Ureter (tissue), 1 donor: Measurements from ENCODE around the gene UNC45A. TPM values are rescaled to one million over a fixed set of nuclear protein-coding genes. Genes with fewer than 3 reads are reported as not detected.
A peak's percentile ranks its signal among the peaks of the same experiment; 100 is the strongest.
"Not testable (repeated sequence)": the region's sequence is repeated elsewhere in the genome, so short reads cannot be mapped to it uniquely, and the experiment has no call there.

Experiments used
- DNase-seq: peaks from one replicate; pipeline ENCODE4 v3.0.0-alpha.2; 2020; ENCODE audit warnings: low spot score
- total RNA-seq: library from RNA; stranded (reverse); gene quantifications from one replicate; pipeline ENCODE4 v1.2.4, GENCODE V29; 2023
- donor health status: DM: yes; HTN: yes; CAD: no.

The UNC45A gene, protein sequence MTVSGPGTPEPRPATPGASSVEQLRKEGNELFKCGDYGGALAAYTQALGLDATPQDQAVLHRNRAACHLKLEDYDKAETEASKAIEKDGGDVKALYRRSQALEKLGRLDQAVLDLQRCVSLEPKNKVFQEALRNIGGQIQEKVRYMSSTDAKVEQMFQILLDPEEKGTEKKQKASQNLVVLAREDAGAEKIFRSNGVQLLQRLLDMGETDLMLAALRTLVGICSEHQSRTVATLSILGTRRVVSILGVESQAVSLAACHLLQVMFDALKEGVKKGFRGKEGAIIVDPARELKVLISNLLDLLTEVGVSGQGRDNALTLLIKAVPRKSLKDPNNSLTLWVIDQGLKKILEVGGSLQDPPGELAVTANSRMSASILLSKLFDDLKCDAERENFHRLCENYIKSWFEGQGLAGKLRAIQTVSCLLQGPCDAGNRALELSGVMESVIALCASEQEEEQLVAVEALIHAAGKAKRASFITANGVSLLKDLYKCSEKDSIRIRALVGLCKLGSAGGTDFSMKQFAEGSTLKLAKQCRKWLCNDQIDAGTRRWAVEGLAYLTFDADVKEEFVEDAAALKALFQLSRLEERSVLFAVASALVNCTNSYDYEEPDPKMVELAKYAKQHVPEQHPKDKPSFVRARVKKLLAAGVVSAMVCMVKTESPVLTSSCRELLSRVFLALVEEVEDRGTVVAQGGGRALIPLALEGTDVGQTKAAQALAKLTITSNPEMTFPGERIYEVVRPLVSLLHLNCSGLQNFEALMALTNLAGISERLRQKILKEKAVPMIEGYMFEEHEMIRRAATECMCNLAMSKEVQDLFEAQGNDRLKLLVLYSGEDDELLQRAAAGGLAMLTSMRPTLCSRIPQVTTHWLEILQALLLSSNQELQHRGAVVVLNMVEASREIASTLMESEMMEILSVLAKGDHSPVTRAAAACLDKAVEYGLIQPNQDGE
- 77.0 TPM for total RNA-seq

DNA sequence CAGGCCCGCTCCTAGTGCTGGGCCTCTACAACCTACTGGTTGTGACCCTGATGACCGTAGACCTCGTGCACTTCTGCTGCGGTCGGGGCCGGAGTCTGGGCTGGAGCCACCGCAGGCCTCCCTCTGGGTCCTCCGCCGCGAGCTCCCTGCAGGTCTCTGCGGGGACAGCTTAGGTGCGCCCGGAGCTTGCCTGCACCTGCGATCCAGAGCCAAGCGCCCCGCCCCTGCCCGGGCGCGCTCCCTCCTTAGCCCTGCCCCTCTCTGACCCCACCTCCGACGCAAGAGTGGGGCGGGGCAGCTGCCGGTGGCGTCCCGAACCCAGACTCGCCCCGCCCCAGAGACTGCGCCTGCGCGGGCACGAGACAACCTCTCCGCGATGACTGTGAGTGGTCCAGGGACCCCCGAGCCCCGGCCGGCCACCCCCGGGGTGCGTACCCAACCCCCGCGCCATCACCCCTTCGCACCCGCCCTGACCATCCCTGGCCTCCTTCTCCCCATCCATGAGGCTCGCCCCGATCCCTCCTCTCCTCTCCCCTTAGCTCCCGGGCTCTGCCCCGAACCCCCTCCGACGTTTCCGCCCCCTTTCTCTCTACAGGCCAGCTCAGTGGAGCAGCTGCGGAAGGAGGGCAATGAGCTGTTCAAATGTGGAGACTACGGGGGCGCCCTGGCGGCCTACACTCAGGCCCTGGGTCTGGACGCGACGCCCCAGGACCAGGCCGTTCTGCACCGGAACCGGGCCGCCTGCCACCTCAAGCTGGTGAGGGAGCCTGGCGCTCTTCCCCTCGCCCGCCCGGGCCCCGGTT, at the start of gene UNC45A:
UNC45A (plus strand) TSS at position 337 of the 803 bp plus-strand sequence; CDS start at position 377, 40 bp downstream.
- DNase-seq = peak; percentile 94

DNA sequence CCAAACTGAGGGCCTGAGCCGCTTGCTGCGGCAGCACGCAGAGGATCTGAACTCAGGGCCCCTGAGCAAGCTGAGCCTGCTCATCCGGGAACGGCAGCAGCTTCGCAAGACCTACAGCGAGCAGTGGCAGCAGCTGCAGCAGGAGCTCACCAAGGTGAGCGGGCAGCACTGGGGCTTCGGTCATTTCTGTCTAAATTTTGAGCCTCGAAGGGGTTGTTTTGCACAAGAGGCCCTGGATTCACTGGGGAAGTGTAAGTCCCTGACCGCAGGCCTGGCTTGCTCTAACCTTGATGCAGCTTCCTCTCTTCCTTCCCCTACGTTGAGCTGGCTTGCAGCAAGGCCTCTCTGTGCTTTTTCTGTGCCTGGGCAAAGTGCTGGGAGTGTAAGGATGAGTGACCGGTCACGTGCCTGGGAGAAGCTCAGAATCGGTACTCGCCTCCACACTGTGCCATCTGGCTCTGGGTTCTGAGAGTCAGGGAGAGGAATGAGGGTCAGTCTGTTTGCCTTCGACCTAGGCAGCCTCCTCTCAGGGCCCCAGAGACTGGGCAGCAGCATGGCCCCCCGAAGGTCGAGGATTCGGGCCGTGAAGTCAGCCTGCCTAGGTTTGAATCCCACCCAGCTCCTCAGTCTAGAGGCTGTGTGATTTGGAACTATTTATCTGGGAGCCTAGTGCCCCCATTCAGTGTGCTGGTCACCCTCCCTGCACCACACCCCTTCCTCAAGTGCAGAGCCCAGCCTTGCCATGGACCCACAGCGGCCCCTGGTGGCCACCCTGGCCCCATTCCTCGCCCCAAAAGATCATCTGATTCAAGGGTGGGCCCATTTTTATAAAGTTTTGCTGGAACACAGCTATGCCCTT, 49.4 kb upstream of the UNC45A start:
- peak; percentile 81 for DNase-seq

DNA sequence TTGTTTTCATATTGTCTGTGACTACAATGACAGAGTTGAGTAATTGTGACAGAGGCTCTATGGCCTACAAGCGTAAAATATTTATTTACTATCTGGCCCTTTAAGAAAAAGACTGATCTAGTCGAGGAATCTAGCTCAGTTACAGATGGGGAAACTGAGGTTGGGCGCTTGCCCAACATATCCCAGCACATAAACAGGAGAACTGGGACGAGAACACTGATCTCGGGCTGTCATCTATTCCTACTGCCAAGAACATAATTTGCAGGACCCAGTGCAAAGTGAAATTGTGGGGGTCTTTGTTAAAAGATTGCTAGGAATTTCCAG, 48.8 kb upstream of the UNC45A start:
- DNase-seq = no peak

DNA sequence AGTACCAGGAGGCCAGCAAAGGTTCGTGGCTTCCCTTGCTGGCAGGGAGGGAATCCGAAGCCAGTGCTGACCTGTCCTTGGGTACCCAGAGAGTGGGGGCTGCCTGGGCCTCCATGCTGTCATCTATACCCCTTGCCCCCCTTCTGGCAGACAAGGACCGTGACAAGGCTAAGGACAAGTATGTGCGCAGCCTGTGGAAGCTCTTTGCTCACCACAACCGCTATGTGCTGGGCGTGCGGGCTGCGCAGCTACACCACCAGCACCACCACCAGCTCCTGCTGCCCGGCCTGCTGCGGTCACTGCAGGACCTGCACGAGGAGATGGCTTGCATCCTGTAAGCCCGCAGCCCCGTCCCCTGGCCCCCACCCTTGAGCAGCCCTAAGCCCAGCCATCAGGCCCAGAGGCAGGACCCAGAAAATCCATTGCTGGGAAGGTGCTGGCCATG, 48.0 kb upstream of the UNC45A start:
- DNase-seq = no peak

DNA sequence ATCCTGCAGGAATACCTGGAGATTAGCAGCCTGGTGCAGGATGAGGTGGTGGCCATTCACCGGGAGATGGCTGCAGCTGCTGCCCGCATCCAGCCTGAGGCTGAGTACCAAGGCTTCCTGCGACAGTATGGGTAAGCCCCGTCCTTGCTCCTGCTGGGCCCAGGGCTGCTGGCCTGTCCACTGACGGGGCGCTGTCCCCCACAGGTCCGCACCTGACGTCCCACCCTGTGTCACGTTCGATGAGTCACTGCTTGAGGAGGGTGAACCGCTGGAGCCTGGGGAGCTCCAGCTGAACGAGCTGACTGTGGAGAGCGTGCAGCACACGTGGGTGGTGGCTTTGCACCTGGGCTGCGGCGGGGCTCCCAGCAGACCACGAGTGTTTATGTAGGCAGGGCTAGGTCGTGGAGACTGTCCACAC, 45.8 kb upstream of the UNC45A start:
- DNase-seq = no peak

DNA sequence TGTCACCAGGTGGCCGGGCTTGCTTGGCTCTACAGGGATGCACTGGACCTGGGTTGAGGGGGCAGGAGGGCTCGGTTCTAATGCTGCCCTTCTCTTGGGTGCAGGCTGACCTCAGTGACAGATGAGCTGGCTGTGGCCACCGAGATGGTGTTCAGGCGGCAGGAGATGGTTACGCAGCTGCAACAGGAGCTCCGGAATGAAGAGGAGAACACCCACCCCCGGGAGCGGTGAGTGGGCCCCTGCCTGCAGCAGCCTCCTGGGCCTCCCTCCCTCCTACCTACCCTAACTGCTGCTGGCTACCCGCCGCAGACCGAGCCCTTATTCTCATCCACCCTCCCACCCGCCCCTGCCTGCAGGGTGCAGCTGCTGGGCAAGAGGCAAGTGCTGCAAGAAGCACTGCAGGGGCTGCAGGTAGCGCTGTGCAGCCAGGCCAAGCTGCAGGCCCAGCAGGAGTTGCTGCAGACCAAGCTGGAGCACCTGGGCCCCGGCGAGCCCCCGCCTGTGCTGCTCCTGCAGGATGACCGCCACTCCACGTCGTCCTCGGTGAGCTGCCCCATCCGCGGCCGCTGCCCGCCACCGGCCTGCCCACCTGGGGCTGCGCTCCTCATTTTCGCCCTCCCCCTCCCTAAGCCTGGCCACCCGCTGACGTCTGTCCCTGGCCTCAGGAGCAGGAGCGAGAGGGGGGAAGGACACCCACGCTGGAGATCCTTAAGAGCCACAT, 45.2 kb upstream of the UNC45A start:
- no peak for DNase-seq

DNA sequence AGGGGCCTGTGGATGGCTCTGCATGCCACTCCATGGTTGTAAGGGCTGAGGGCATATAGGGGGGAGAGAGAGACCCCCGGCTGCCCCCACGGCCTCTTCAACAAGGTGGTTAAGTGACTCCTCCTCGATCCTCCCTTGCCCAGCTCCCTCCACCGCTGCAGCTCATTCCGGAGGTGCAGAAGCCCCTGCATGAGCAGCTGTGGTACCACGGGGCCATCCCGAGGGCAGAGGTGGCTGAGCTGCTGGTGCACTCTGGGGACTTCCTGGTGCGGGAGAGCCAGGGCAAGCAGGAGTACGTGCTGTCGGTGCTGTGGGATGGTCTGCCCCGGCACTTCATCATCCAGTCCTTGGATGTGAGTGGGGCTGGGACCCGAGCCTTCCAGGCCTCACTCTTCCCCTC, 44.2 kb upstream of the UNC45A start:
- DNase-seq = no peak

DNA sequence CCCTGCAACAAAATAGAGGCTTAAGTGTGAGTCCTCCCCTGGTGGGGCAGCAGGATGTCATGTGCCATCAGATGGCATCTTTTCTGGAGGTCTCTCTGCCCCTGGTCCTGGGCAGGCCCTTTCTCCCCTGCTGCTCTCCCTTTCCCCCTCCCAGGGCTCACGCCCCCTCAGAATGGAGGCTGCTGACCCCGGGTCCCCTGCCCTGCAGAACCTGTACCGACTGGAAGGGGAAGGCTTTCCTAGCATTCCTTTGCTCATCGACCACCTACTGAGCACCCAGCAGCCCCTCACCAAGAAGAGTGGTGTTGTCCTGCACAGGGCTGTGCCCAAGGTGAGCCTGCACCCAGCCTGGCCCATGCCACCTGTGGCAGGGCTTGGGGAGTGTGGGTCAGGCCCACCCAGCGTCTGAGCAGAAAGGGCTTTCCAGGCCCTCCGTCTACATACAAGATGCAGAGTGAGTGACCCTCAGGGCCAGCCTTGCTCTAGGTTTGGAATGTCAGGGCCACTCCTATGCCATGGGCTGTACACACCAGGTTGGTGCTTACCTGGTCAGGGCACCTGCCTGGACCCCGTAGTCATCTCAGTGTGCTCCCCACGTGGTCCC, 43.6 kb upstream of the UNC45A start:
- no peak for DNase-seq

DNA sequence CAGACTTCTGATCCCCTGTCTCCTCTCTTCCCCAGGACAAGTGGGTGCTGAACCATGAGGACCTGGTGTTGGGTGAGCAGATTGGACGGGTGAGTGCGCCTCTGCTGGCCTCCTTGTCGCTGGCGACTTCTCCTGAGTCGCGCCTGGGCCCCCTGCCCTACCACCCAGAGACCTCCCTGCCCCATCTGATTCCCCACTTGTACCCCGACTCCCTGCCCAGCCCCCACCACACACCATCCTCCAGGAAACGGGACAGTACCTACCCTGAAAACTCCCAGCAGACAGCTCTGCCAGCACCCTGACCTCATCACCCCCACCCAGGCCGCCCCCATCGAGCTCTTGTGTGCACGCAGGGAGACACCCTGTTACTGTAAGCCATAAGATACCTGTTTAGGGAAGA, 43.1 kb upstream of the UNC45A start:
- no peak for DNase-seq

DNA sequence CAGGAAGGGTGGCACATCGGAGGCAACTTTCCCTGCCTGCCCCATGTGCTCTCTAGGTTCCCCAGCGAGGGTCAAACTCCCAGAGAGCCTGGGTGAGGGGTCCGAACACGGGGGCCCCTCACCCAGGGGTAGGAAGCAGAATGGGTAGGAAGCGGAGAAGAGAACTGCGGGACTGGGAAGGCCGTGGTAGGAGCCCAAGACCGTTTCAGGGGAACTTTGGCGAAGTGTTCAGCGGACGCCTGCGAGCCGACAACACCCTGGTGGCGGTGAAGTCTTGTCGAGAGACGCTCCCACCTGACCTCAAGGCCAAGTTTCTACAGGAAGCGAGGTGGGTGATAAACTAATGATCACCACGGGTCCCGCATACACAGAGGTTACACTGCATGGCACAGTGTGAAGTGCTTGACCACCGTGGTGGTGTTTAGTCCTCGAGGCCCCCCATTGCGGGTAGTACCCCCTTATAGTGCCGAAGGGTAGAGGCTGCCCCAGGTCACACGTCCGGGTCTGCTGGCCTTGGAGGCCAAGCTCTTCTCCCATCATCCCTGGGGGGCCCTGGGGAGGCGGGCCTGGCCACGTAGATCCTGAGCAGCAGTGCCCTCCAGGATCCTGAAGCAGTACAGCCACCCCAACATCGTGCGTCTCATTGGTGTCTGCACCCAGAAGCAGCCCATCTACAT, 42.4 kb upstream of the UNC45A start:
- DNase-seq = no peak

DNA sequence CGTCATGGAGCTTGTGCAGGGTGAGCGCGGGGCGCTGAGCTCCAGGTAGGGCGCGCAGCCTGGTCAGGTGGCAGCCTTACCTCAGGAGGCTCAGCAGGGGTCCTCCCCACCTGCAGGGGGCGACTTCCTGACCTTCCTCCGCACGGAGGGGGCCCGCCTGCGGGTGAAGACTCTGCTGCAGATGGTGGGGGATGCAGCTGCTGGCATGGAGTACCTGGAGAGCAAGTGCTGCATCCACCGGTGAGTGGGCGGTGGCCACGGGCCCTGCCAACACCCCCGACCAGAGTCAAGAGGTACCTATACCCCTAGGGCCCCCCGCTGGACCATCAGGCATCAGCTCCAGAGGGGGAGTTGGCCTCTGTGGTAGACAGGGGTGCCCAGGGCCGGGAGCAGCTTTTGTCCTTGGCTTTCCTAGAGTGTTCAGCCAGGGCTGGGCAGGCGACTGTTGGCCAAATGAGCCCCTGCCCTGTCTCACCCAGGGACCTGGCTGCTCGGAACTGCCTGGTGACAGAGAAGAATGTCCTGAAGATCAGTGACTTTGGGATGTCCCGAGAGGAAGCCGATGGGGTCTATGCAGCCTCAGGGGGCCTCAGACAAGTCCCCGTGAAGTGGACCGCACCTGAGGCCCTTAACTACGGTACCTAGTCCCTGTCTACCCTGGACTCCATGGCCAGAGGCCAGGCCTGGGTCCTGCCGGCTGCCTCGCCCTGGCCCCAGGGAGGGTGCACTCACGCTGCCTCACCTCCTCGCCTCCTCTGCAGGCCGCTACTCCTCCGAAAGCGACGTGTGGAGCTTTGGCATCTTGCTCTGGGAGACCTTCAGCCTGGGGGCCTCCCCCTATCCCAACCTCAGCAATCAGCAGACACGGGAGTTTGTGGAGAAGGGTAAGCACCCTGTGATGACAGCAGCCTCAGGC, 41.7 kb upstream of the UNC45A start:
- no peak for DNase-seq

DNA sequence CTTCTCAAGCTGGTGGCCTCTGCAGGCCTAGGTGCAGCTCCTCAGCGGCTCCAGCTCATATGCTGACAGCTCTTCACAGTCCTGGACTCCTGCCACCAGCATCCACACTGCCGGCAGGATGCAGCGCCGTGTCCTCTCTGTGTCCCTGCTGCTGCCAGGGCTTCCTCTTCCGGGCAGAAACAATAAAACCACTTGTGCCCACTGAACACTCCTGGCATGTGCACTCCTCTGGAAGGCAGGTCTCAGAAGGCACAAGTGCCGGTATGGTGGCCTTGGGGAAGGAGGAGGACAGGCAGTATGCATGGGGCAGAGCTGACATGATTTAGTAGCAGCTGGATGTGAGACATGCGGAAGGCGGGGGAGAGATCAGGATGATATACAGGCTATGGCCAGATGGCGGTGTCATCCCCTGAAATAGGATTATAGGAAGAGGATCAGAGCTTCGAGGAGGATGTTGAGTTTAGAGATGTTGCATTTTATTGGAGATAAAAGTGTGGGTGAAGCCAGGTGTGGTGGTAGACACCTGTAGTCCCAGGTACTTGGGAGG, 39.4 kb upstream of the UNC45A start:
- DNase-seq = no peak

DNA sequence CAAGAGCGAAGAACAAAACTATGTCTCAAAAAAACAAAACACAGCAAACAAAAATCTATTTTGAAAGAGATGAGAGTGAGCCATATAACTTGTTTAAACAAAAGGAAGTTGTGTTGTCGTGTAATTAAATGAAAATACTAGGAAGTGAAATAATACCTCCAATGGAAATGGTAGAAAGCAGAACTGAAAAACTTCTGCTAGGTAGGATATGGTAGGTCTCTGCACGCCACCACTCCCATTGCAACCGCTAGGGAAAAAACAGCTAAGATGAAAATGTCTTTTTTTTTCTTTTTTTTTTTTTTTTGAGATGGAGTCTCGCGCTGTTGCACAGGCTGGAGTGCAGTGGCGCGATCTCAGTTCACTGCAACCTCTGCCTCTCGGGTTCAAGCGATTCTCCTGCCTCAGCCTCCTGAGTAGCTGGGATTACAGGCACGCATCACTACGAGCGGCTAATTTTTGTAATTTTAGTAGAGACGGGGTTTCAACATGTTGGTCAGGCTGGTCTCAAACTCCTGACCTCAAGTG, 37.9 kb upstream of the UNC45A start:
- not testable (repeated sequence) for DNase-seq

DNA sequence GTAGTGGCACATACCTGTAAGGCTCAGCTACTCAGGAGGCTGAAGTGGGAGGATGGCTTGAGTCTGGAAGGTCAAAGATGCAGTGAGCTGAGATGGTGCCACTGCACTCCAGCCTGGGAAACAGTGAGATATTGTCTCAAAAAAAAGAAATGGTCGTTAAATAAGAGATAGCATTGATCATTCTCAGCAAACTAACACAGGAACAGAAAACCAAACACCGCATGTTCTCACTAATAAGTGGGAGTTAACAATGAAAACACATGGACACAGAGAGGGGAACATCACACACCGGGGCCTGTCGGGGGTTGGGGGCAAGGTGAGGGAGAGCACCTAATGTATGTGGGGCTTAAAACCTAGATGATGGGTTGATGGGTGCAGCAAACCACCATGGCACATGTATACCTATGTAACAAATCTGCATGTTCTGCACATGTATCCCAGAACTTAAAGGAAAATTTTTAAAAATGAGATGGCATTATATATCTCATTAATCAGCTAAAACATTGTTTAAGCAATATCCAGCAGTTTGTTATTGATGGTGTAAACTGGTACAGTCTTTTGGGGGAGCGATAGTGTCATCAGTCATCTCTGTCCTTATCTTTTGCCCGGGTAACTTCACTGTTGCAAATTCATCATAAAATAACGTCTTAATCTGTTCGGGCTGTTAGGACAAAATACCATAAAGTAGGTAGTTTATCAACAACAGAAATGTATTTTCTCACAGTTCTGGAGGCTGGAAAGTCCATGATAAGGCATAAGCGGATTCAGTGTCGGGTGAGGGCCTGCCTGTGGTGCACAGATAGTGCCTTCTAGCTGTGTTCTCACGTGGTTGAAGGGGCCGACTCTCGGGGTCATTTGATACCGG, 33.7 kb upstream of the UNC45A start:
- no peak for DNase-seq

DNA sequence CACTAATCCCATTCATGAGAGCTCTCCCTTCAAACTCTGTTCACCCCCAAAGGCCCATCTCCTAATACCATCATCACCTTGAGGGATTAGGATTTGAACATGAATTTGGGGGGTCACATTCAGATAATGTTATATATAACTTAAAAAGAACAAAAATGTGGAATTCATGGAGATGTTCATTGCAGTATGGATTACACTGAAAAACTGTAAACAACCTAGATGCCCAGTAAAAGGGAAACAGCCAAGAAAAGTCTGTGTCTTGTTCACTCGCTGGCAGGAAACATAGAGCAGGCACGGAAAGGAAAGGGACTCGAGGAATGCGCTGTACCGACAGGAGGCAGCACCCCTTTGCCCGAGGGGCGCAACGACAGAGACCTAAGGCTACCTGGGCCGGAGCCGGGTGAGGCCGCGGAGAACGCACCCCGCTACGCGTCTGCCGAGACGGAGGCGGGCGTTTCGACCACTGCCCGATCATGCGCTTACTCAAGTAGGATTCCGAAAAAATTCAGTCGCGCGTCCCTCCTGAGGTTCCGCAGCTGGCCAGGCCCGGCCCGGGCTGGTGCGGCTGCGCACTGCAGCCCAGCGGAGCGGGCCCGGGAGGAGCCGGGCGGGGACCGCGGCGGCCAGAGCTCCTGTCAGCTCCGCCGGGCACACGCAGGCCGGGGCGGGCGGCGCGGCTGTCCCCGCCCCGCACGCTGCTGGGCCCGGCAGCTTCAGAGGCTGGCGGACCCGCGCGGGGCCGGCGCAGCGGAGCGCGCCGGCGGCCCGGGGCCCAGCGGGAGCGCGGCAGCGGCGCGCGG, 32.8 kb upstream of the UNC45A start:
- DNase-seq = peak; percentile 74
